K562 (cell line): ENCODE measurements around the gene SYPL2. TPM values are rescaled to one million over a fixed set of nuclear protein-coding genes. Genes with fewer than 3 reads are reported as not detected.

Experiments
- ATAC-seq: fragments of 200-7000 bp; cut with Tn5 transposase; 3 replicates; pipeline ENCODE4 v1.9.1; 2020; ENCODE audit warnings: moderate library complexity
- BruUV-seq: library from RNA; stranded (reverse); fragments of 400-500 nt; replicated peaks from 2 replicates; lab custom pipeline; 2021; lab: Mats Ljungman, UMichigan
- CTCF ChIA-PET: fragments of 300-600 bp; formaldehyde crosslinking; extraction: SDS; loops from one replicate; lab custom pipeline; 2021; ENCODE audit warnings: low intra/inter-chr PET ratio; lab: Yijun Ruan, JAX
- POLR2A ChIA-PET: fragments of 300-600, 350-650 bp; sonication (Branson Sonifier 250); formaldehyde crosslinking; extraction: SDS; loops from one replicate; lab custom pipeline; 2021; ENCODE audit warnings: antibody characterized with exemption, inconsistent platforms; lab: Yijun Ruan, JAX
- DNase-seq, 4 experiments: peaks; one replicate each; pipeline versions ENCODE4 v3.0.0 to v3.0.0-alpha.2; 2011 to 2018; ENCODE audit warnings: low spot score in 3 of 4, mixed read lengths in 3 of 4; ENCODE audit errors: extremely low read depth in 1 of 4
- FAIRE-seq: peaks from 2 replicates; lab custom pipeline; 2011; peaks lifted over from hg19 to GRCh38; lab: Jason Lieb, UNC
- H2AFZ ChIP-seq: 2 replicates; pipeline ENCODE4 v1.6.0; 2011; ENCODE audit warnings: low read depth, low read length, control low read depth, inconsistent platforms
- H3K27ac ChIP-seq: fragments of 200-600 bp; 3 replicates; pipeline ENCODE4 v1.8.0; 2011; ENCODE audit warnings: low read depth, mild to moderate bottlenecking, control low read depth, inconsistent platforms, low read length, moderate library complexity, mixed read lengths; ENCODE audit errors: extremely low read depth
- H3K27me3 ChIP-seq, 2 experiments: fragments of 300-600 bp in 1 of 2; 2 replicates in 1 of 2; 3 replicates in 1 of 2; pipeline versions ENCODE4 v1.6.0 to v1.8.0; 2011; ENCODE audit warnings: inconsistent platforms in 2 of 2, low read length in 2 of 2, mild to moderate bottlenecking in 1 of 2, mixed read lengths in 1 of 2, moderate library complexity in 1 of 2; ENCODE audit not compliant: control insufficient read depth in 2 of 2, insufficient read depth in 2 of 2
- H3K36me3 ChIP-seq: fragments of 300-600 bp; 3 replicates; pipeline ENCODE4 v1.8.0; 2011; ENCODE audit warnings: mild to moderate bottlenecking, low read length, inconsistent platforms; ENCODE audit not compliant: control insufficient read depth, insufficient read depth
- H3K4me1 ChIP-seq, 2 experiments: fragments of 200-600 bp in 1 of 2; replicated peaks in 1 of 2; 2 replicates in 1 of 2; 3 replicates in 1 of 2; pipeline versions ENCODE4 v1.5.1 to v1.8.0; 2011; ENCODE audit warnings: inconsistent platforms in 2 of 2, low read length in 2 of 2, mild to moderate bottlenecking in 1 of 2, mixed read lengths in 1 of 2, moderate library complexity in 1 of 2; ENCODE audit not compliant: control insufficient read depth in 2 of 2, insufficient read depth in 2 of 2
- H3K4me2 ChIP-seq: 2 replicates; pipeline ENCODE4 v1.6.1; 2011; ENCODE audit warnings: low read length, control low read depth, inconsistent platforms, mixed read lengths; ENCODE audit not compliant: insufficient read depth
- H3K4me3 ChIP-seq: fragments of 200-600 bp; sonication (generic), shearing (Covaris generic); 2 replicates; pipeline ENCODE4 v1.5.1; 2016; ENCODE audit warnings: control low read depth, inconsistent platforms
- H3K79me2 ChIP-seq: fragments of 200-600 bp; 3 replicates; pipeline ENCODE4 v1.8.0; 2011; ENCODE audit warnings: low read length, inconsistent platforms; ENCODE audit not compliant: control insufficient read depth, insufficient read depth
- H3K9ac ChIP-seq, 2 experiments: 2 replicates each; pipeline versions ENCODE4 v1.6.0 to v1.6.1; 2011; ENCODE audit warnings: low read depth in 2 of 2, low read length in 2 of 2, control low read depth in 1 of 2, inconsistent platforms in 1 of 2, mild to moderate bottlenecking in 1 of 2, mixed read lengths in 1 of 2; ENCODE audit not compliant: insufficient read depth in 1 of 2
- H3K9me1 ChIP-seq: one replicate; pipeline ENCODE4 v1.6.0; 2011; ENCODE audit warnings: inconsistent platforms, mild to moderate bottlenecking, low read length, moderate library complexity; ENCODE audit not compliant: control insufficient read depth, insufficient read depth
- H3K9me3 ChIP-seq: replicated peaks from 2 replicates; pipeline ENCODE4 v1.5.1; 2011; ENCODE audit warnings: low read depth, low read length, inconsistent platforms; ENCODE audit not compliant: control insufficient read depth, insufficient read depth
- H4K20me1 ChIP-seq: replicated peaks from 2 replicates; pipeline ENCODE4 v1.6.1; 2011; ENCODE audit warnings: low read length, inconsistent platforms, mixed read lengths; ENCODE audit not compliant: control insufficient read depth, insufficient read depth
- BRF1 ChIP-seq: IDR thresholded peaks from 3 replicates; pipeline ENCODE4 v1.6.1; 2011; ENCODE audit warnings: borderline replicate concordance, mild to moderate bottlenecking; ENCODE audit not compliant: insufficient read length; ENCODE audit errors: extremely low read depth
- CHAMP1 ChIP-seq: fragments of 450-650 bp; IDR thresholded peaks from 2 replicates; pipeline ENCODE4 v1.6.1; 2016; ENCODE audit warnings: mild to moderate bottlenecking
- HES1 ChIP-seq: fragments of 450-650 bp; IDR thresholded peaks from 2 replicates; pipeline ENCODE4 v1.6.1; 2016; ENCODE audit warnings: low read depth, mild to moderate bottlenecking, moderate library complexity
- IFI16 ChIP-seq: fragments of 250-450 bp; sonication (Bioruptor Pico); IDR thresholded peaks from 2 replicates; pipeline ENCODE4 v2.1.2; 2022; ENCODE audit warnings: mild to moderate bottlenecking, inconsistent platforms
- NCOR1 ChIP-seq: fragments of 450-650 bp; IDR thresholded peaks from 2 replicates; pipeline ENCODE4 v1.6.1; 2016; ENCODE audit warnings: mild to moderate bottlenecking, moderate library complexity
- NEUROD1 ChIP-seq: fragments of 150-350 bp; IDR thresholded peaks from 2 replicates; pipeline ENCODE4 v1.6.1; 2014; ENCODE audit warnings: borderline replicate concordance, low read length, low read depth; ENCODE audit not compliant: partially characterized antibody
- POLR2AphosphoS2 ChIP-seq: IDR thresholded peaks from 2 replicates; pipeline ENCODE4 v1.6.1; 2012; ENCODE audit warnings: low read length, improper control_type of control experiment
- POLR2B ChIP-seq: fragments of 450-650 bp; IDR thresholded peaks from 2 replicates; pipeline ENCODE4 v1.6.1; 2018; ENCODE audit warnings: low read depth; ENCODE audit not compliant: partially characterized antibody
- RBM25 ChIP-seq: fragments of 200-400 bp; formaldehyde crosslinking; IDR thresholded peaks from 2 replicates; pipeline ENCODE4 v1.6.1; 2018; ENCODE audit warnings: low read length, low read depth, moderate library complexity; ENCODE audit not compliant: severe bottlenecking
- WGBS: fragments of 100-300 bp; shearing (Covaris generic); methylation state at CpG from one replicate; pipeline ENCODE4 v1.1.6; 2016; ENCODE audit warnings: low coverage, mixed read lengths; ENCODE audit not compliant: insufficient coverage; ENCODE audit errors: missing lambda C conversion rate; 5-methylcytosine and 5-hydroxymethylcytosine counted together
- in situ Hi-C: fragments of 300-500 bp; cut with MboI; formaldehyde crosslinking; loops from 4 replicates; pipeline ENCODE4 v1.15.0; 2018; ENCODE audit warnings: inconsistent platforms, mixed read lengths
- intact Hi-C: fragments of 100-400 bp; cut with micrococcal nuclease; formaldehyde crosslinking; loops from 2 replicates; pipeline ENCODE4 v1.14.2; 2022
- polyA plus RNA-seq, 8 experiments: library from polyadenylated mRNA; depleted of rRNA in 4 of 8; stranded (reverse) in 5 of 8; unstranded in 3 of 8; fragments of >200 nt; fragmentation: Nextera tagmentation in 2 of 8; fragmentation: Illumina TruSeq in 1 of 8; extraction: Ambion mirVana in 2 of 8; extraction: Trizol in 1 of 8; gene quantifications; 2 replicates each; pipeline versions ENCODE4 v1.2.1 to v1.2.3, GENCODE V29; 2011 to 2014; ENCODE audit warnings: inconsistent platforms in 1 of 8, missing spikeins in 1 of 8
- total RNA-seq, 7 experiments: library from RNA; depleted of rRNA in 6 of 7; stranded (reverse); fragments of >200 nt in 6 of 7; fragmentation: Illumina TruSeq in 2 of 7; extraction: Trizol in 2 of 7; gene quantifications; 2 replicates each; pipeline versions ENCODE4 v1.2.1 to v1.2.3, GENCODE V29; 2011 to 2021; ENCODE audit warnings: low replicate concordance in 1 of 7

SYPL2 gene
- total and polyA plus RNA-seq, 9 of the 15 experiments (the other 6 are each of a cell fraction or from before 2014, with no cell fraction given) = 0.03 to 0.20 (median 0.07) TPM; not detected in 2

- TF ChIP-seq NEUROD1 = no peak
- TF ChIP-seq POLR2B = no peak
- no peak for TF ChIP-seq BRF1
- no peak for TF ChIP-seq HES1
- TF ChIP-seq, all 486 proteins: peak for 0
These were observed 51.0 kb downstream of the SYPL2 start (continued) for GRCh38 chr1:109517337-109517736.

GRCh38 chr1:109521002-109521951, 54.9 kb downstream of the SYPL2 start:
- BruUV-seq = no TSS peak
- TF ChIP-seq NCOR1 = no peak
- TF ChIP-seq POLR2AphosphoS2 = no peak
- TF ChIP-seq CHAMP1 = no peak
- no peak for TF ChIP-seq RBM25
- TF ChIP-seq IFI16 (CRISPR knock-in tag) = no peak
- H4K20me1 ChIP-seq = no peaks in the 10 kb centered on the region
- no peaks in the 10 kb centered on the region; a peak in 1 of 5 replicates for H3K4me1 ChIP-seq
- DNase-seq = no peak
- no peaks in the 10 kb centered on the region for H3K79me2 ChIP-seq
- H3K9me3 ChIP-seq = no peaks in the 10 kb centered on the region
- H3K27me3 ChIP-seq = peaks cover 28 to 33% of the 10 kb centered on the region in 2 experiments
- H2AFZ ChIP-seq = no peak overlapping the region
- H3K4me3 ChIP-seq = no peak overlapping the region
- ATAC-seq = peak; percentile 37
- intact Hi-C loops = no loop called here
- H3K9me1 ChIP-seq = no peaks in the 10 kb centered on the region
- WGBS = 4% methylated on average over 14 of the region's 14 CpGs
- in situ Hi-C loops = no loop called here
- no peak overlapping the region for H3K4me2 ChIP-seq
- ChIA-PET POLR2A (interaction anchor here (0.5 to 1.2 kb wide), 7 partner anchors 8 to 269 kb away, joined by 3 to 4 read pairs (median 3); partner anchors contain the start of genes CYB561D1 and GNAI3), CTCF (no interaction called here)
- H3K27ac ChIP-seq = no peak overlapping the region
- no peaks in the 10 kb centered on the region for H3K36me3 ChIP-seq
- FAIRE-seq = no peak
- H3K9ac ChIP-seq = no peak overlapping the region
